Stomach smooth muscle (tissue), 2 donors: ENCODE measurements around the gene TSPAN19.

Experiments
- H3K27ac ChIP-seq: one replicate; pipeline ENCODE4 v1.7.0; 2013; ENCODE audit warnings: mild to moderate bottlenecking, low read length, inconsistent platforms
- H3K27me3 ChIP-seq, 2 donors: one replicate each; pipeline ENCODE4 v1.7.0; 2013; ENCODE audit warnings: low read length in 2 of 2; ENCODE audit not compliant: insufficient read depth in 2 of 2, control insufficient read depth in 1 of 2
- H3K36me3 ChIP-seq, 2 donors: one replicate each; pipeline ENCODE4 v1.7.0; 2013; ENCODE audit warnings: low read length in 2 of 2; ENCODE audit not compliant: control insufficient read depth in 2 of 2, insufficient read depth in 2 of 2
- H3K4me1 ChIP-seq: one replicate; pipeline ENCODE4 v1.7.0; 2013; ENCODE audit warnings: low read length; ENCODE audit not compliant: control insufficient read depth, insufficient read depth
- H3K4me3 ChIP-seq, 2 donors: one replicate each; pipeline ENCODE4 v1.7.0; 2013; ENCODE audit warnings: low read length in 2 of 2
- H3K9ac ChIP-seq, 2 donors: one replicate each; pipeline ENCODE4 v1.7.0; 2013; ENCODE audit warnings: low read length in 2 of 2, mild to moderate bottlenecking in 1 of 2
- H3K9me3 ChIP-seq, 2 donors: one replicate each; pipeline ENCODE4 v1.7.0; 2013; ENCODE audit warnings: low read length in 2 of 2; ENCODE audit not compliant: control insufficient read depth in 2 of 2
- donor health status: healthy.
- donor health status: Pancreatic carcinoma.

Gene TSPAN19

GRCh38 chr12:84976133-84976532 is 59.9 kb downstream of the TSPAN19 start:
- Histone ChIP-seq H3K9ac (no peak overlapping the region), H3K4me1 (no peaks in the 10 kb centered on the region), H3K9me3 (no peaks in the 10 kb centered on the region), H3K27me3 (no peaks in the 10 kb centered on the region), H3K36me3 (no peaks in the 10 kb centered on the region), H3K27ac (no peak overlapping the region), H3K4me3 (no peak overlapping the region)

GRCh38 chr12:84974155-84974815 is 61.8 kb downstream of the TSPAN19 start:
- H3K4me3 ChIP-seq: no peak overlapping the region
- H3K9ac ChIP-seq: no peak overlapping the region
- no peak overlapping the region for H3K27ac ChIP-seq
- H3K9me3 ChIP-seq: no peaks in the 10 kb centered on the region
- H3K36me3 ChIP-seq: no peaks in the 10 kb centered on the region
- no peaks in the 10 kb centered on the region for H3K27me3 ChIP-seq
- no peaks in the 10 kb centered on the region for H3K4me1 ChIP-seq

DNA sequence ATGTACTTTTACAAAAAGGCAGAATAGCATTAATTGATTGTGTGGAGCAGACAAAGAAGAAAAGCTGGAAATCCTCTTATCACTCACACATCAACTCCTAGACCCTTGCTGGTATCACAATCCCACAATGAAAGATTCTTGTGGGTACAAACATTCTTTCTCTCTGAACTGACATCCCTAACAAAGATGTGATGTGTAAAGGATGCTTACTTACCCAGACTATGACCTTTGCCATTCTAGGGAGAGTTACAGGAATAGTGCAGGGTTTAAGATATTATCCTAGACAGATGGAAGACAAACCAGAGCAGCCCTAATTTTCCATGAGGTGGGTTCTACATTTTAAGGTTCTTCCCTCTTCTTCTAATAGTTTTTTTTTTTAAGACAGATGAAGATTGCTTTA is 63.1 kb downstream of the TSPAN19 start:
- Histone ChIP-seq H3K27me3 (no peaks in the 10 kb centered on the region), H3K27ac (no peak overlapping the region), H3K9me3 (no peaks in the 10 kb centered on the region), H3K36me3 (no peaks in the 10 kb centered on the region), H3K4me1 (no peaks in the 10 kb centered on the region), H3K4me3 (no peak overlapping the region), H3K9ac (no peak overlapping the region)

GRCh38 chr12:84969226-84969625 is 66.9 kb downstream of the TSPAN19 start:
- H3K9ac ChIP-seq: no peak overlapping the region
- H3K4me1 ChIP-seq: no peaks in the 10 kb centered on the region
- no peak overlapping the region for H3K4me3 ChIP-seq
- no peak overlapping the region for H3K27ac ChIP-seq
- no peaks in the 10 kb centered on the region for H3K36me3 ChIP-seq
- no peaks in the 10 kb centered on the region for H3K9me3 ChIP-seq
- H3K27me3 ChIP-seq: no peaks in the 10 kb centered on the region
